Measurements from ENCODE around the gene MEIOC. TPM values are rescaled to one million over a fixed set of nuclear protein-coding genes. Genes with fewer than 3 reads are reported as not detected.
"Not testable (repeated sequence)": the region's sequence is repeated elsewhere in the genome, so short reads cannot be mapped to it uniquely, and the experiment has no call there.

The MEIOC gene
- total RNA-seq, 2 donors from 2014 or later: 0.17 TPM; not detected in 1

DNA sequence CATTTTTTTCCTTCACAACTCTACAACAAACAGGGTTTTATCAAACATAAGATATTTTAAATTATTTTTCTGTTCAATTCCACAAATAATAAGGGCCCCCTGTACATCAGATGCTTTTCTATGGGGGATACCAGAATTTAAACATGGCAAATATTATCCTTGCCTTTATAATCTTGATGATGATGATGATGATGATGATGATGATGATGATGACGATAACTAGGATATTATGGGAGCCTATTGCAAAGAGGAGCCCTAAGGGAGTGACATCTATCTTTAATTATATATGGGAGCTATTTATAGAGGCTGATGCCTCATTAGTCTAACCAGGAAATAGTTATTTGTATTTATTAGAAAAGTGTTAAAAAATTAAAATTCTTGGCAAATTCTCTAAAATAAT, 6.8 kb downstream of the MEIOC start:
- no peak for ATAC-seq
- no peak overlapping the region for H3K4me3 Mint-ChIP-seq
- H3K27ac Mint-ChIP-seq: no peak overlapping the region
- no peaks in the 10 kb centered on the region for H3K36me3 Mint-ChIP-seq
- no peak for DNase-seq (ENCODE audit: low spot score)
- no peaks in the 10 kb centered on the region for H3K4me1 Mint-ChIP-seq (ENCODE audit: low read depth in 2 of 2)
- peaks cover 14 to 19% of the 10 kb centered on the region in 2 donors for H3K27me3 Mint-ChIP-seq
- H3K9me3 Mint-ChIP-seq: no peaks in the 10 kb centered on the region

DNA sequence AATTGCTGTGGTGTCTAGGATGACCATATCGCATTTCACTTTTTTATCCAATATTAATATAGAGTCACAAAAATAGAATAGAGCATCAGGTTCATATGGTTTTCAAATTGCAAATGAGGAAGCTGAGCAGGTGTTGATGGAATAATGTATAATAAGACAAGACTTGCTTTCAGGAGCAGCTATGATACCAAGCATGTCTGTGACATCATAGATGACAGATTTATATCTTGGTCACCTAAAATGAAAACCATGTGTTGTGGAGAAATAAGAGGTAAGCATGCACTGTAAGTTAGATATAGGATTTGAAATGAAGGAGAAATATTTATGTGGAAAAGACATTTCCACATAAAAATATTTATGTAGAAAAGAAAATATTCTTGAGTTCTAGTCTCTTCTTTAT, 8.6 kb downstream of the MEIOC start:
- H3K4me3 Mint-ChIP-seq: no peak overlapping the region
- peaks cover 14 to 19% of the 10 kb centered on the region in 2 donors for H3K27me3 Mint-ChIP-seq
- no peak overlapping the region for H3K27ac Mint-ChIP-seq
- no peak for ATAC-seq
- no peaks in the 10 kb centered on the region for H3K4me1 Mint-ChIP-seq (ENCODE audit: low read depth in 2 of 2)
- no peaks in the 10 kb centered on the region for H3K36me3 Mint-ChIP-seq
- no peak for DNase-seq (ENCODE audit: low spot score)
- H3K9me3 Mint-ChIP-seq: no peaks in the 10 kb centered on the region

DNA sequence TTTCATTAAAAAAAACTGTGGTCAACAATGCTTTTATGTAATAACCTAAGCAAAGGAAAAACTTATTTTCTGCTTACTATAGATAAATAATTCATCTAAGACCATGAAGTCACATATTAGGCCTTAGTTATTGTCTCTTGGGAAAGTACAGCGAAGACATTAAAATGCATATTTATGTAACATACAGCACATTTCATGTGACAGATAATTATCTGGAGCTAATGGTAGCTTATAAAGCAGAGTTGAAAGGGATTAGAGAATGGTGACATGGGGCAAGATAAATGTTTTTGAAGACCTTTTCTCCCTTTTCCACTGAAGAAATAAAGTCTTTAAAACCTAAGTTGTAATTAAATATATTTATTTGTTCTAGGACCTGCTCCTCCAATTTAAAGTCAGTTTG, 9.7 kb downstream of the MEIOC start:
- H3K4me3 Mint-ChIP-seq: no peak overlapping the region
- H3K27ac Mint-ChIP-seq: no peak overlapping the region
- H3K27me3 Mint-ChIP-seq: peaks cover 14 to 19% of the 10 kb centered on the region in 2 donors
- no peaks in the 10 kb centered on the region for H3K36me3 Mint-ChIP-seq
- H3K9me3 Mint-ChIP-seq: no peaks in the 10 kb centered on the region
- ATAC-seq (no peak), DNase-seq (ENCODE audit: low spot score) (no peak)
- no peaks in the 10 kb centered on the region for H3K4me1 Mint-ChIP-seq (ENCODE audit: low read depth in 2 of 2)

DNA sequence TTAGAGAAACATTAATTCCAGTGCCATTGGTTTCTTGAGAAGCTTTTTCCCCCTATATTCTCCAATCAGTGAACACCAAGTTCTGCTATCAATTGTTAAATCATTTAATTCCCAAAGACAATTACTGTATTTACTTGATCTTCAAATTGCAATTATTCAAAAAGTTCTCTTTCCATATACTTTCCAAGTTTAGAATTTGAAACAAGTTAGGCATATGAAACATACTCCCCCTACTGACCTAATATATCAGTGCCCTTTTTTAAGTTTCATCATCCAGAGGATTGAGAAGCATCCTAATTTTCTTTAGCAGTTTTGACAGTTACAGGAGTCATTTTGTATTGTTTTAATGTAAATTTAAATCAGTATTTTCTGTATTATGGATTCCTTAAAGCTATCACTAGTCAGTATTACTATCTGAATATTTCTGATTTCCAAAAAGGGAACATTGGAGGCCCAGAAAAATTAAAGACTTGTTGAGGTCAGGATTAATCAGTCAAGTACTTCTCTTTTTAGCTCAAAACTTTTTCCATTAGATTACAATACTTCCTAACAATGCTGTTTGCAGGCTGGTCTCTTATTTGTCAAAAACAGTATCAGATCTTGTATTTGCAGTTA, 16.3 kb downstream of the MEIOC start:
- Mint-ChIP-seq H3K4me3 (no peak overlapping the region), H3K27me3 (peaks cover 0 to 1% of the 10 kb centered on the region in 2 donors), H3K36me3 (no peaks in the 10 kb centered on the region), H3K9me3 (no peaks in the 10 kb centered on the region), H3K27ac (no peak overlapping the region), H3K4me1 (ENCODE audit: low read depth in 2 of 2) (no peaks in the 10 kb centered on the region)
- DNase-seq (ENCODE audit: low spot score): no peak
- ATAC-seq: no peak

DNA sequence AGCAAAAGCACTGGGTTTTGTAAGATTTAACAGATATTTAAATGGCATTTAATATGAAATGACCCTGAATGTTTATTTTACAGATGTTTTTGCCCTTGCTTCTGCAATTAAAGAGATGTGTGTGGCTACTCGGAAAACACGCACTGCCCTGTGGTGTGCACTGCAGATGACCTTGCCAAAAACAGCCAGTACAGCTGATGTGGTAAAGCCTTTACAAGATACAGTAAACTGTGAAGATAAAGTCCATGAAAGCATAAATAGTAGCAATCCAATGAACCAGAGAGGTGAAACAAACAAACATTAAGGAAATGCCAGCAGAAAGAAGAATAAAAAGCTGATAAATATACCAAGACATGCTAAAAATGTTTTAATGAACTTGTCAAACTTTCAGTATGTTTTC, 17.6 kb downstream of the MEIOC start:
- Mint-ChIP-seq H3K27ac (no peak overlapping the region), H3K9me3 (no peaks in the 10 kb centered on the region), H3K4me3 (no peak overlapping the region), H3K27me3 (no peaks in the 10 kb centered on the region), H3K4me1 (ENCODE audit: low read depth in 2 of 2) (no peaks in the 10 kb centered on the region), H3K36me3 (peaks cover 2% of the 10 kb centered on the region)
- no peak for DNase-seq (ENCODE audit: low spot score)
- ATAC-seq: no peak

DNA sequence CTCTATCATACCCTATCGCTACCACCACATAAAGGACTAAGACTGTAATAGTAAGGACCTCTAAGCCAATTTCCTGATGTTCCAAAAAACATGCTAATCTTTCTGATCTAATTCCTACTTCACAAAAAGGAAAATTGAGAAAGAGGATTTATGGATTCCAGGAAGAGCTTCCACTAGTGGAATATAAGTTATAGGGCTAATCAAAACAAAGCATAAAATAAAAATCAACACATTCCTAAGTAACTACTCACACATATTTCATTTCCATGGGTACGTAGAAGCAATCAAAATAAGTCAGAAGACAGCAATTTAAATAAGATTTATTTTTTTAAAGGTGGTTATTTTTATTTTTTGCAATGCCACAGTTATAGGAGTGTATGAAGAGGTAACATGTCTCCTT, 20.9 kb downstream of the MEIOC start:
- Mint-ChIP-seq H3K4me3 (no peak overlapping the region), H3K27ac (no peak overlapping the region), H3K4me1 (ENCODE audit: low read depth in 2 of 2) (no peaks in the 10 kb centered on the region), H3K27me3 (no peaks in the 10 kb centered on the region), H3K36me3 (peaks cover 13% of the 10 kb centered on the region), H3K9me3 (no peaks in the 10 kb centered on the region)
- DNase-seq (ENCODE audit: low spot score) (no peak), ATAC-seq (no peak)

DNA sequence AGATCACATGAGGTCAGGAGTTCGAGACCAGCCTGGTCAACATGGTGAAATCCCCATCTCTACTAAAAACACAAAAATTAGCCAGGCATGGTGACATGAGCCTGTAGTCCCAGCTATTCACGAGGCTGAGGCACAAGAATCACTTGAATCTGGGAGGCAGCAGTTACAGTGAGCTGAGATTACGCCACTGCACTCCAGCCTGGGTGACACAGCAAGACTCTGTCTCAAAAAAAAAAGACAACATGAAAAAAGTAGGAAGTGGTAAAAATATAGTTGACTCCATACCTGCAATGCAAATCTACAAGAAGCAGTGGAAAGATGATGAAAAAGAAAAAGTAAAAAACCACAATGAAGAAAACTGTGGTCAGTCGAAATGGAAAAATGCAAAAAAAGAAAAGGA, 27.0 kb downstream of the MEIOC start:
- H3K36me3 Mint-ChIP-seq: peaks cover 17% of the 10 kb centered on the region
- not testable (repeated sequence) for H3K9me3 Mint-ChIP-seq; H3K4me1 Mint-ChIP-seq (ENCODE audit: low read depth in 2 of 2); ATAC-seq; DNase-seq (ENCODE audit: low spot score); H3K27me3 Mint-ChIP-seq; H3K4me3 Mint-ChIP-seq; H3K27ac Mint-ChIP-seq

DNA sequence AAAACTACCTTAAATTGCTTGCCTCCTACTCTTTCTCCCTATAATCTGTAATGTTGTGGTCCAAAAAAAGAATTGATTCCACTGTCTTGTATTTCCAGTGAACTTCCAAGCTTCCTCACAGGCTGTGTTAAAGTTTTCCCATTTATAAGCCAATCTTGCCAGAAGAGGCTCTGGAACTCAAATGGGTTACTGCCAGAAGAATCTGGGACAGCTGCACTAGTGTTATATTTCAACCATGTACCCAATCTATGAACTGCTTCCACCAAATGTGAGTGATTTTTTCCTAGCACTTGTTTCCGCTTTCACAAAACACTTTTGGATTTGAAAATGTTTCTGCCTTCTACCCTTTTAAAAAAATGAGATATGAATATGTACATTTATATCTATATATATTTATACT, 31.5 kb downstream of the MEIOC start:
- H3K27ac Mint-ChIP-seq: no peak overlapping the region
- ATAC-seq (no peak), DNase-seq (ENCODE audit: low spot score) (no peak)
- peaks cover 26 to 27% of the 10 kb centered on the region in 2 donors for H3K4me1 Mint-ChIP-seq (ENCODE audit: low read depth in 2 of 2)
- no peak overlapping the region for H3K4me3 Mint-ChIP-seq
- peaks cover 0 to 2% of the 10 kb centered on the region in 2 donors for H3K27me3 Mint-ChIP-seq
- no peaks in the 10 kb centered on the region for H3K9me3 Mint-ChIP-seq
- H3K36me3 Mint-ChIP-seq: peaks cover 4% of the 10 kb centered on the region

DNA sequence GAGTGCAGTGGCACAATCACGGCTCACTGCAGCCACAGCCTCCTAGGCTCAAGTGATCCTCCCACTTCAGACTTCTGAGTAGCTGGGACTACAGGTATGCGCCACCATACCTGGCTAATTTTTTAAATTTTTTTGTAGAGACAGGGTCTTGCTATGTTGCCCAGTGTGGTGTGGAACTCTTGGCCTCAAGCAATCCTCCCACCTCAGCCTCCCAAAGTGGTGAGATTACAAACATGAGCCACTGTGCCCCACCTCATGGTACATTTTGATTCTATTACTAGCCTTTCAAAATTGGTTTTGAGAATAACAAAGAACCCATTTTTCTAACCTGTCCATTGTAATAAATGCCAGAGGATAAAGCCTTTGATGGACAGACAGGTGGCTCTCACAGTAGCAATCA, 31.9 kb downstream of the MEIOC start:
- ATAC-seq: no peak
- peaks cover 26 to 27% of the 10 kb centered on the region in 2 donors for H3K4me1 Mint-ChIP-seq (ENCODE audit: low read depth in 2 of 2)
- no peaks in the 10 kb centered on the region for H3K9me3 Mint-ChIP-seq
- peaks cover 0 to 2% of the 10 kb centered on the region in 2 donors for H3K27me3 Mint-ChIP-seq
- peak overlapping the region; percentile 98 for H3K4me3 Mint-ChIP-seq
- H3K27ac Mint-ChIP-seq: no peak overlapping the region
- H3K36me3 Mint-ChIP-seq: peaks cover 3% of the 10 kb centered on the region
- DNase-seq (ENCODE audit: low spot score): no peak

DNA sequence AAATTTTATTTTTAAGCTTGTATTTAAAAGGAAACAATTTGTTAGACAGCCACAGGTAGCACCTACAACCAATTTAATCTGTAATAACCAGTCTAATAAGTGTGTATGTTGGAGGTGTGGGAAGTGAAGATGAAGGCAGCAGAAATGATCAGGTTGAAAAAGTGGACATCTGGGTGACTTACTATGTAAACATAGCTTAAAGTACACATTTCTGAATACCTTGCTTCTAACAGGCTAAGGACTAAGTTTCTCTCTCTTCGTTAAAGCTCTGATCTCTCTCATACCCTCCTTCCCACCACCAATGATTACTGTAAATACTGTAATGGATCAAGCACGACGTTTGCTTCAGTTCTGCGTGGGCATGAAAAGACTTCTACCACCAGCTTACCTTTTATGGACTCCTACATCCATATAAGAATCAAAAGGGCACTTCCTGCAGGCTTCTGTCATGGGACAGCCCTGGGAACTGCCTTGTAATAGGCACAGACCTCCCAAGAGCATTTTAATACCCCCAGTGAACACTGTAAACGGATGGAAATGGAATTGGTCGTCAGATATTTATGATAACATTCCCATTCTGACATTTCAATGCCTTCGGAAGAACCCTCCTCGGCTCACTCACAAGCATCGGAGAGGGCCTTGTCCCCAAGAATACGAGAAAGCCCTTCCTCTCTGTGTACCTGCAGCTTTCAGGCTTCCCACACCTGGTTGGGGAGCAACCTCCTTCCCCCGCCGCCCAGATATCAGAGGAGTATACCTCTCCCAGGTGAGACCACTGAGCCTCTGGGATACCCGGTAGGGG, 32.6 kb downstream of the MEIOC start:
- ATAC-seq: no peak
- H3K27me3 Mint-ChIP-seq: peaks cover 0 to 2% of the 10 kb centered on the region in 2 donors
- no peak for DNase-seq (ENCODE audit: low spot score)
- peak overlapping the region; percentile 98 for H3K4me3 Mint-ChIP-seq
- H3K4me1 Mint-ChIP-seq (ENCODE audit: low read depth in 2 of 2): peaks cover 26 to 27% of the 10 kb centered on the region in 2 donors
- no peaks in the 10 kb centered on the region for H3K36me3 Mint-ChIP-seq
- H3K27ac Mint-ChIP-seq: peak overlapping the region; percentile 88 to 91
- H3K9me3 Mint-ChIP-seq: no peaks in the 10 kb centered on the region

DNA sequence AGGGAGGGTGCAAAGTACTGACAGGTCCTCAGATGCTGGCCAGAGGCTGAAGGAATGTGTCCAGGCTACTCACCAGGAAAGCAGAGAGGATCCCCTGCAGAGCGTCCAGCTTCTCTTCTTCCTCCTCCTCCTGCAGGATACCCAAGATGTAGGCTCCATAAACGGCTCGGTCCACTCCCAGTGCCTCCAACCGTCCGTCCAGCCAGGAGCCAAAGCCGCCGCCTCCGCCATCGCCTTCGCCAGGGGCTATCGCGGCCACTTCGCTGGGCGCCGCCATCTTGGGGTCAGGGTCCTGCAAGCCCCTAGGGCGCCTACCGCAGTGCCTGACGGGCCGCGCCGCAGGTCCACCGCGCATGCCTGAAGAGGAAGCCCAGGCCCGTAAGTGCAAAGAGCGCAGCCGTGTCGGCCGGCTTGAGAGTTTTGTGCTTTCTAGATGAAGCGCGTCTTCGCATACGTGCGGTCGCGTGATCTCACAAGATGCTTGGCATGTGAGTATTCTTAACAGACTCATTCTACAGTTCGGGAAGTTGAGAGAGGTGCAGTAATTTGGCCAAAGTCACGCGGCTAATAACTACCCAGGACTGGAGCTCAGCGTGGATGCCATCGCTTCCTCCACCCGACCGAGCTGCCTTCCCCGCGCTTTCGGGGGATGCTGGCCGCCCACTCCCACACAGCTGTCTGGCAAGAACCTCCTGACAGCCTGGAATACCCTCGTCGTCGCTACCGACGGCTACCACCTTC, 33.4 kb downstream of the MEIOC start, which contains the start of gene CCDC43:
Gene CCDC43, minus strand, starts transcription at position 300 of the 741 bp plus-strand sequence. Its CDS starts 23 bp downstream, at position 277.
- Mint-ChIP-seq H3K4me3 (peak within 1 kb of the TSS; percentile 98), H3K4me1 (ENCODE audit: low read depth in 2 of 2) (peaks cover 26 to 27% of the 10 kb centered on the region in 2 donors), H3K27me3 (peaks cover 0 to 2% of the 10 kb centered on the region in 2 donors), H3K9me3 (no peaks in the 10 kb centered on the region), H3K36me3 (no peaks in the 10 kb centered on the region), H3K27ac (peak within 1 kb of the TSS; percentile 88 to 91)
- DNase-seq (ENCODE audit: low spot score): peak; percentile 94
- peak; percentile 100 for ATAC-seq

DNA sequence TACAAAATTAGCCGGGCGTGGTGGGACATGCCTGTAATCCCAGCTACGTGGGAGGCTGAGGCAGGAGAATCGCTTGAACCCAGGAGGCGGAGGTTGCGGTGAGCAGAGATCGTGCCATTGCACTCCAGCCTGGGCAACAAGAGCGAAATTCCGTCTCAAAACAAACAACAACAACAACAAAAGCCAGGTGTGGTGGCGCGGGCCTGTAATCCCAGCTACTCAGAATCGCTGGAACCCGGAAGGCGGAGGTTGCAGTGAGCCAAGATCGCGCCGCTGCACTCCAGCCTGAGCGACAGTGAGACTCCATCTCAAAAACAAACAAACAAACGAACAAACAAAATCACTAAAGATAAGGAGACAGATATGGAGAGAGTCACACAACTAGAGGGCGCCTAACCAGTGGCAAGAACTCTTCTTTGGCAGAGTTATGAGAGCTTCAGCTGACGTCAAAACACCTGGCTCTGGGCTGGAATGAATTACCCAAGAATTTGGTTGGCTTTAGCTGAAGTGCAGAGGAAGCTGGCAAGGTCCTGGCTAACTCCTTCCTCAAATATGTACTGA, 34.6 kb downstream of the MEIOC start:
- Mint-ChIP-seq H3K4me3 (peak overlapping the region; percentile 98), H3K27ac (peak overlapping the region; percentile 88 to 91), H3K4me1 (ENCODE audit: low read depth in 2 of 2) (peaks cover 26 to 27% of the 10 kb centered on the region in 2 donors)
- H3K27me3 Mint-ChIP-seq; H3K9me3 Mint-ChIP-seq; H3K36me3 Mint-ChIP-seq; DNase-seq (ENCODE audit: low spot score); ATAC-seq: not testable (repeated sequence)

DNA sequence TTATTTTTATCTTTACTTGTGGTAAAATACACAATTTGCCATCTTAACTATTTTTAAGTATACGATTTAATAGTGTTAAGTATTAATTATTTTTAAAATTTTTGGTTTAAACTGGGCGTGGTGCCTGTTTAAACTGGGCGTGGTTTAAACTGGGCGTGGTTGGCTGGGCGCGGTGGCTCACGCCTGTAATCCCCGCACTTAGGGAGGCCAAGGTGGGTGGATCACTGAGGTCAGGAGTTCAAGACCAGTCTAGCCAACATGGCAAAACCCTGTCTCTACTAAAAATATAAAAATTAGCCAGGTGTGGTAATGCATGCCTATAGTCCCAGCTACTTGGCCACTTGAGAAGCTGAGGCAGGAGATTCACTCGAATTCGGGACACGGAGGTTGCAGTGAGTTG, 37.3 kb downstream of the MEIOC start:
- H3K36me3 Mint-ChIP-seq: no peaks in the 10 kb centered on the region
- peaks cover 23 to 24% of the 10 kb centered on the region in 2 donors for H3K4me1 Mint-ChIP-seq (ENCODE audit: low read depth in 2 of 2)
- H3K27me3 Mint-ChIP-seq: peaks cover 0 to 2% of the 10 kb centered on the region in 2 donors
- no peak overlapping the region for H3K27ac Mint-ChIP-seq
- H3K4me3 Mint-ChIP-seq: no peak overlapping the region
- H3K9me3 Mint-ChIP-seq: no peaks in the 10 kb centered on the region
- no peak for DNase-seq (ENCODE audit: low spot score)
- no peak for ATAC-seq

Data from natural killer cell treated with Interleukin-12 subunit alpha and Interleukin-12 subunit beta and Interleukin-15 and Interleukin-18, amount 100 ng/mL, for 72 hours (primary cell).